Measurements from ENCODE around the gene SEC16A. TPM values are rescaled to one million over a fixed set of nuclear protein-coding genes. Genes with fewer than 3 reads are reported as not detected.

Gene SEC16A
- total RNA-seq, 1 donor from 2014 or later, result 94.5 TPM

DNA sequence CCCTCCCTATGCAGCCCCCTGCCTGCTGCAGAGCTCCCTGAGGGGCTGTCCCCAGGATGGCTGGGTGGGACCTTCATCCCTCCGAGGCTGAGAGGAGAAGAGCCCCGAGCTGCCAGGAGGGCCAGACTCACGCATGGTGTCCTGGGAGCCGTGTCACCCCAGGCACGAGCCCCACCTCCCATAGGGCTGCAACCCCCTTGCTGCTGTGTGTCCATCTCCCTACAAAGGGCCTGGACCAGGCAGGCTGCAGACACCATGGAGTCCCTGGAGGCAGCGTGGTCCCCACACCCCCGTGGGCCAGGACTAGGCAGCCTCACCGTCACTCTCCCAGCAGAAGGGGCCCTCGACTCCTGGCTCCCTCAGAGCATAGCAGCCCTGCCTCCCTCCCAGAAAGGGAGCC is 11.2 kb upstream of the SEC16A start:
- Histone ChIP-seq H2AFZ (ENCODE audit: low read depth, low read length) (no peak overlapping the region), H3K36me3 (ENCODE audit: insufficient read depth, low read length) (no peaks in the 10 kb centered on the region), H3K27ac (ENCODE audit: low read depth, low read length) (no peak overlapping the region), H3K9me3 (ENCODE audit: insufficient read depth, low read depth, low read length) (no peaks in the 10 kb centered on the region), H3K79me2 (ENCODE audit: insufficient read depth, low read length) (no peaks in the 10 kb centered on the region), H3K9ac (ENCODE audit: low read length) (no peak overlapping the region), H4K20me1 (ENCODE audit: insufficient read depth, low read length) (peaks cover 7% of the 10 kb centered on the region), H3K27me3 (ENCODE audit: insufficient read depth, low read length) (no peaks in the 10 kb centered on the region), H3K4me3 (ENCODE audit: insufficient read depth, low read depth, low read length) (no peak overlapping the region), H3K4me1 (ENCODE audit: insufficient read depth, low read length) (peaks cover 6% of the 10 kb centered on the region), H3K4me2 (ENCODE audit: low read length) (no peak overlapping the region)
- H3K4me1 Mint-ChIP-seq (ENCODE audit: low read depth, unreplicated experiment), result no peaks in the 10 kb centered on the region
- no peak overlapping the region for H3K27ac Mint-ChIP-seq (ENCODE audit: unreplicated experiment)
- no peak for TF ChIP-seq EZH2 (IDR thresholded peaks at IDR 0.05; ENCODE audit: insufficient read depth, low read length)
- no peak for TF ChIP-seq CTCF (IDR thresholded peaks at IDR 0.05; ENCODE audit: insufficient read depth, low read depth, low read length)
- no peak for DNase-seq (ENCODE audit: low read depth)
- no peak for FAIRE-seq
- no peak overlapping the region for H3K4me3 Mint-ChIP-seq (ENCODE audit: unreplicated experiment)
- H3K36me3 Mint-ChIP-seq (ENCODE audit: low read depth, unreplicated experiment), result peaks cover 3% of the 10 kb centered on the region
- no peaks in the 10 kb centered on the region for H3K9me3 Mint-ChIP-seq (ENCODE audit: unreplicated experiment)
- H3K27me3 Mint-ChIP-seq (ENCODE audit: low read depth, unreplicated experiment), result peaks cover 5% of the 10 kb centered on the region

- H3K4me3 Mint-ChIP-seq (ENCODE audit: unreplicated experiment), result no peak overlapping the region
- peaks cover 7% of the 10 kb centered on the region for H4K20me1 ChIP-seq (ENCODE audit: insufficient read depth, low read length)
- H3K36me3 Mint-ChIP-seq (ENCODE audit: low read depth, unreplicated experiment), result no peaks in the 10 kb centered on the region
Observed at GRCh38 chr9:136493567-136493971, 10.7 kb upstream of the SEC16A start.

More at GRCh38 chr9:136493567-136493971, 10.7 kb upstream of the SEC16A start:
- TF ChIP-seq CTCF (IDR thresholded peaks at IDR 0.05; ENCODE audit: insufficient read depth, low read depth, low read length) (no peak), EZH2 (IDR thresholded peaks at IDR 0.05; ENCODE audit: insufficient read depth, low read length) (no peak)
- Histone ChIP-seq H3K9ac (ENCODE audit: low read length) (no peak overlapping the region), H3K27me3 (ENCODE audit: insufficient read depth, low read length) (no peaks in the 10 kb centered on the region), H3K9me3 (ENCODE audit: insufficient read depth, low read depth, low read length) (no peaks in the 10 kb centered on the region), H3K27ac (ENCODE audit: low read depth, low read length) (no peak overlapping the region), H3K36me3 (ENCODE audit: insufficient read depth, low read length) (no peaks in the 10 kb centered on the region), H3K4me3 (ENCODE audit: insufficient read depth, low read depth, low read length) (no peak overlapping the region), H3K4me2 (ENCODE audit: low read length) (no peak overlapping the region), H2AFZ (ENCODE audit: low read depth, low read length) (no peak overlapping the region), H3K79me2 (ENCODE audit: insufficient read depth, low read length) (no peaks in the 10 kb centered on the region), H3K4me1 (ENCODE audit: insufficient read depth, low read length) (peaks cover 6% of the 10 kb centered on the region)
- DNase-seq (ENCODE audit: low read depth), result no peak
- H3K27ac Mint-ChIP-seq (ENCODE audit: unreplicated experiment), result no peak overlapping the region
- H3K9me3 Mint-ChIP-seq (ENCODE audit: unreplicated experiment), result no peaks in the 10 kb centered on the region
- H3K27me3 Mint-ChIP-seq (ENCODE audit: low read depth, unreplicated experiment), result peaks cover 6% of the 10 kb centered on the region
- H3K4me1 Mint-ChIP-seq (ENCODE audit: low read depth, unreplicated experiment), result no peaks in the 10 kb centered on the region
- FAIRE-seq, result no peak
